Mesodermal cell (in vitro differentiated cells): Measurements from ENCODE around the gene BAG3.

Source experiments
- H3K27ac ChIP-seq: 2 replicates; pipeline ENCODE4 v1.7.0; 2013; ENCODE audit warnings: mild to moderate bottlenecking, low read depth, low read length, moderate library complexity; ENCODE audit not compliant: severe bottlenecking
- H3K36me3 ChIP-seq: 2 replicates; pipeline ENCODE4 v1.7.1; 2013; ENCODE audit warnings: mild to moderate bottlenecking, low read length, moderate library complexity; ENCODE audit not compliant: control insufficient read depth, insufficient read depth
- H3K4me1 ChIP-seq: one replicate; pipeline ENCODE4 v1.7.1; 2013; ENCODE audit warnings: mild to moderate bottlenecking, low read length; ENCODE audit not compliant: insufficient read depth, control insufficient read depth, poor library complexity, severe bottlenecking
- H3K4me3 ChIP-seq: 2 replicates; pipeline ENCODE4 v1.7.0; 2013; ENCODE audit warnings: low read length, control low read depth, mild to moderate bottlenecking; ENCODE audit not compliant: insufficient read depth, poor library complexity, severe bottlenecking; ENCODE audit errors: extremely low read depth
- H3K9me3 ChIP-seq: 2 replicates; pipeline ENCODE4 v1.7.1; 2013; ENCODE audit warnings: mild to moderate bottlenecking, low read length, moderate library complexity; ENCODE audit not compliant: control insufficient read depth
- WGBS, 2 experiments: methylation state at CpG; one replicate each; pipeline ENCODE4 v1.1.5; 2013; ENCODE audit warnings: missing lambda C conversion rate in 2 of 2; ENCODE audit not compliant: insufficient coverage in 2 of 2; 5-methylcytosine and 5-hydroxymethylcytosine counted together

BAG3 gene

GRCh38 chr10:119714484-119714816 lies 63.3 kb downstream of the BAG3 start:
- no CpG with 5 or more reads among the region's 2 CpGs for WGBS, 2 experiments
- H3K36me3 ChIP-seq, result no peaks in the 10 kb centered on the region
- H3K4me1 ChIP-seq, result no peaks in the 10 kb centered on the region
- no peak overlapping the region for H3K4me3 ChIP-seq
- H3K27ac ChIP-seq, result no peak overlapping the region
- no peaks in the 10 kb centered on the region for H3K9me3 ChIP-seq

GRCh38 chr10:119715628-119716505 lies 64.7 kb downstream of the BAG3 start:
- H3K9me3 ChIP-seq, result peaks cover 5% of the 10 kb centered on the region
- H3K36me3 ChIP-seq, result no peaks in the 10 kb centered on the region
- peak overlapping the region; percentile 53 for H3K27ac ChIP-seq
- no peak overlapping the region for H3K4me3 ChIP-seq
- 72 to 73% methylated on average over 2 to 5 of the region's 8 CpGs for WGBS, 2 experiments
- no peaks in the 10 kb centered on the region for H3K4me1 ChIP-seq

GRCh38 chr10:119723161-119723560 lies 72.0 kb downstream of the BAG3 start:
- Histone ChIP-seq H3K9me3 (peaks cover 5% of the 10 kb centered on the region), H3K36me3 (no peaks in the 10 kb centered on the region), H3K27ac (no peak overlapping the region), H3K4me3 (no peak overlapping the region), H3K4me1 (peaks cover 12% of the 10 kb centered on the region)
- 86 to 100% methylated on average over 1 to 2 of the region's 2 CpGs for WGBS, 2 experiments

- Histone ChIP-seq H3K4me3 (no peak overlapping the region), H3K27ac (no peak overlapping the region), H3K9me3 (peaks cover 5% of the 10 kb centered on the region), H3K4me1 (peaks cover 12% of the 10 kb centered on the region), H3K36me3 (no peaks in the 10 kb centered on the region)
- WGBS, 2 experiments, result 93 to 97% methylated on average over 3 of the region's 3 CpGs
Measured at GRCh38 chr10:119723624-119724023, 72.4 kb downstream of the BAG3 start.

- H3K27ac ChIP-seq, result peak overlapping the region; percentile 85
- peaks cover 5% of the 10 kb centered on the region for H3K9me3 ChIP-seq
- H3K36me3 ChIP-seq, result no peaks in the 10 kb centered on the region
- H3K4me1 ChIP-seq, result peaks cover 12% of the 10 kb centered on the region
- WGBS, 2 experiments, result 55 to 66% methylated on average over 11 to 17 of the region's 21 CpGs
- peak overlapping the region; percentile 71 for H3K4me3 ChIP-seq
Measured at GRCh38 chr10:119724593-119725516, 73.7 kb downstream of the BAG3 start.

- Histone ChIP-seq H3K4me3 (peak overlapping the region; percentile 71), H3K27ac (peak overlapping the region; percentile 85), H3K4me1 (peaks cover 12% of the 10 kb centered on the region), H3K36me3 (no peaks in the 10 kb centered on the region), H3K9me3 (peaks cover 1% of the 10 kb centered on the region)
- WGBS, 2 experiments, result 2% methylated on average over 24 to 28 of the region's 32 CpGs
Measured at GRCh38 chr10:119725517-119725827, 74.3 kb downstream of the BAG3 start.

- H3K36me3 ChIP-seq, result no peaks in the 10 kb centered on the region
- H3K4me1 ChIP-seq, result peaks cover 12% of the 10 kb centered on the region
- H3K27ac ChIP-seq, result peak within 1 kb of the TSS; percentile 85
- WGBS, 2 experiments, result 0 to 1% methylated on average over 63 to 65 of the region's 95 CpGs
- H3K4me3 ChIP-seq, result peak within 1 kb of the TSS; percentile 71
- no peaks in the 10 kb centered on the region for H3K9me3 ChIP-seq
Measured at GRCh38 chr10:119725828-119726675, 74.9 kb downstream of the BAG3 start, which contains the start of gene INPP5F. Gene INPP5F, plus strand, starts transcription at chr10:119726050. Its CDS starts 213 bp downstream, at chr10:119726263.

- Histone ChIP-seq H3K36me3 (no peaks in the 10 kb centered on the region), H3K4me1 (peaks cover 12% of the 10 kb centered on the region), H3K9me3 (no peaks in the 10 kb centered on the region), H3K4me3 (peak overlapping the region; percentile 71), H3K27ac (peak overlapping the region; percentile 76)
- WGBS, 2 experiments, result 49 to 59% methylated on average over 7 to 10 of the region's 14 CpGs
Measured at GRCh38 chr10:119726676-119727261, 75.6 kb downstream of the BAG3 start.
